AG09319 (cell line): ENCODE measurements around the gene SLC24A4.

Experiments
- DNase-seq: peaks from one replicate; pipeline ENCODE4 v3.0.0-alpha.2; 2010; ENCODE audit warnings: low read depth; ENCODE audit errors: extremely low read depth
- CTCF ChIP-seq: IDR thresholded peaks from 2 replicates; pipeline ENCODE4 v1.5.1; 2011; ENCODE audit warnings: low read depth, mild to moderate bottlenecking, inconsistent platforms, low read length, moderate library complexity

Gene SLC24A4

GRCh38 chr14:92411941-92412340 is 89.0 kb downstream of the SLC24A4 start:
- DNase-seq: no peak
- no peak for TF ChIP-seq CTCF

GRCh38 chr14:92412912-92413311 is 89.9 kb downstream of the SLC24A4 start:
- no peak for TF ChIP-seq CTCF
- DNase-seq: no peak

- no peak for TF ChIP-seq CTCF
- no peak for DNase-seq
Measured at GRCh38 chr14:92413379-92413778, 90.4 kb downstream of the SLC24A4 start.

GRCh38 chr14:92414690-92415445 is 91.9 kb downstream of the SLC24A4 start:
- DNase-seq: no peak
- no peak for TF ChIP-seq CTCF

GRCh38 chr14:92415969-92416368 is 93.0 kb downstream of the SLC24A4 start:
- no peak for TF ChIP-seq CTCF

GRCh38 chr14:92416544-92416943 is 93.6 kb downstream of the SLC24A4 start:
- no peak for TF ChIP-seq CTCF

More at GRCh38 chr14:92415969-92416368, 93.0 kb downstream of the SLC24A4 start:
- DNase-seq: no peak

GRCh38 chr14:92417759-92418158 is 94.8 kb downstream of the SLC24A4 start:
- DNase-seq: no peak
- TF ChIP-seq CTCF: no peak

More at GRCh38 chr14:92416544-92416943, 93.6 kb downstream of the SLC24A4 start:
- no peak for DNase-seq
